Measurements from ENCODE around the gene ARHGEF7.

Gene ARHGEF7

GRCh38 chr13:111330066-111330610, 215.0 kb downstream of the ARHGEF7 start:
- TF ChIP-seq ZNF274 (IDR thresholded peaks at IDR 0.05; ENCODE audit: low read depth, low read length) = no peak
- no peak overlapping the region for H3K4me3 ChIP-seq (ENCODE audit: low read length)

- no peak overlapping the region for H3K4me3 ChIP-seq (ENCODE audit: low read length)
- TF ChIP-seq ZNF274 (IDR thresholded peaks at IDR 0.05; ENCODE audit: low read depth, low read length) = no peak
Observed at GRCh38 chr13:111335298-111335697, 220.2 kb downstream of the ARHGEF7 start.

- H3K4me3 ChIP-seq (ENCODE audit: low read length) = no peak overlapping the region
- no peak for TF ChIP-seq ZNF274 (IDR thresholded peaks at IDR 0.05; ENCODE audit: low read depth, low read length)
Observed at GRCh38 chr13:111336666-111337065, 221.6 kb downstream of the ARHGEF7 start.

- TF ChIP-seq ZNF274 (IDR thresholded peaks at IDR 0.05; ENCODE audit: low read depth, low read length) = no peak
- H3K4me3 ChIP-seq (ENCODE audit: low read length) = no peak overlapping the region
Observed at GRCh38 chr13:111337206-111337605, 222.1 kb downstream of the ARHGEF7 start.

- TF ChIP-seq ZNF274 (IDR thresholded peaks at IDR 0.05; ENCODE audit: low read depth, low read length) = no peak
- no peak overlapping the region for H3K4me3 ChIP-seq (ENCODE audit: low read length)
Observed at GRCh38 chr13:111337741-111338140, 222.6 kb downstream of the ARHGEF7 start.

GRCh38 chr13:111338841-111339240, 223.7 kb downstream of the ARHGEF7 start:
- no peak overlapping the region for H3K4me3 ChIP-seq (ENCODE audit: low read length)
- no peak for TF ChIP-seq ZNF274 (IDR thresholded peaks at IDR 0.05; ENCODE audit: low read depth, low read length)

GRCh38 chr13:111339366-111340143, 224.4 kb downstream of the ARHGEF7 start:
- no peak overlapping the region for H3K4me3 ChIP-seq (ENCODE audit: low read length)
- TF ChIP-seq ZNF274 (IDR thresholded peaks at IDR 0.05; ENCODE audit: low read depth, low read length) = no peak

GRCh38 chr13:111341886-111342285, 226.8 kb downstream of the ARHGEF7 start:
- no peak overlapping the region for H3K4me3 ChIP-seq (ENCODE audit: low read length)
- TF ChIP-seq ZNF274 (IDR thresholded peaks at IDR 0.05; ENCODE audit: low read depth, low read length) = no peak

GRCh38 chr13:111342721-111343120, 227.6 kb downstream of the ARHGEF7 start:
- no peak for TF ChIP-seq ZNF274 (IDR thresholded peaks at IDR 0.05; ENCODE audit: low read depth, low read length)
- H3K4me3 ChIP-seq (ENCODE audit: low read length) = no peak overlapping the region

GRCh38 chr13:111343186-111343805, 228.2 kb downstream of the ARHGEF7 start:
- no peak for TF ChIP-seq ZNF274 (IDR thresholded peaks at IDR 0.05; ENCODE audit: low read depth, low read length)

GRCh38 chr13:111344471-111345191, 229.5 kb downstream of the ARHGEF7 start:
- H3K4me3 ChIP-seq (ENCODE audit: low read length) = no peak overlapping the region

More at GRCh38 chr13:111343186-111343805, 228.2 kb downstream of the ARHGEF7 start:
- no peak overlapping the region for H3K4me3 ChIP-seq (ENCODE audit: low read length)

GRCh38 chr13:111345682-111346081, 230.6 kb downstream of the ARHGEF7 start:
- TF ChIP-seq ZNF274 (IDR thresholded peaks at IDR 0.05; ENCODE audit: low read depth, low read length) = no peak
- no peak overlapping the region for H3K4me3 ChIP-seq (ENCODE audit: low read length)

More at GRCh38 chr13:111344471-111345191, 229.5 kb downstream of the ARHGEF7 start:
- no peak for TF ChIP-seq ZNF274 (IDR thresholded peaks at IDR 0.05; ENCODE audit: low read depth, low read length)

- no peak for TF ChIP-seq ZNF274 (IDR thresholded peaks at IDR 0.05; ENCODE audit: low read depth, low read length)
- no peak overlapping the region for H3K4me3 ChIP-seq (ENCODE audit: low read length)
Observed at GRCh38 chr13:111346101-111346680, 231.1 kb downstream of the ARHGEF7 start.

- TF ChIP-seq ZNF274 (IDR thresholded peaks at IDR 0.05; ENCODE audit: low read depth, low read length) = no peak
- no peak overlapping the region for H3K4me3 ChIP-seq (ENCODE audit: low read length)
Observed at GRCh38 chr13:111347438-111347837, 232.3 kb downstream of the ARHGEF7 start.
